SK-N-SH (cell line): ENCODE data around the gene MMS19. TPM values are rescaled to one million over a fixed set of nuclear protein-coding genes. Genes with fewer than 3 reads are reported as not detected.

Experiments
- CTCF ChIA-PET: fragments of 300-600, 350-600 bp; formaldehyde crosslinking; extraction: SDS; loops from one replicate; lab custom pipeline; 2021; lab: Yijun Ruan, JAX
- POLR2A ChIA-PET: fragments of 350-600 bp; sonication (Branson Sonifier 250); formaldehyde crosslinking; extraction: SDS; loops from one replicate; lab custom pipeline; 2020; ENCODE audit warnings: antibody characterized with exemption, inconsistent platforms; lab: Yijun Ruan, JAX
- DNase-seq: peaks from one replicate; pipeline ENCODE4 v3.0.0; 2012
- H2AFZ ChIP-seq: fragments of 200-600 bp; sonication (generic); 2 replicates; pipeline ENCODE4 v1.8.1; 2016; ENCODE audit warnings: antibody characterized with exemption, mild to moderate bottlenecking, low read depth
- H3F3A ChIP-seq: fragments of 200-600 bp; sonication (generic); replicated peaks from 2 replicates; pipeline ENCODE3; 2016; ENCODE audit warnings: antibody characterized with exemption, mild to moderate bottlenecking; ENCODE audit not compliant: insufficient read depth
- H3K27ac ChIP-seq, 2 experiments: fragments of 200-500 bp in 1 of 2; fragments of 200-600 bp in 1 of 2; sonication (Bioruptor generic) in 1 of 2; sonication (generic), shearing (Covaris generic) in 1 of 2; 2 replicates each; pipeline versions ENCODE4 v1.5.1 to v1.6.1; 2014 to 2016; ENCODE audit warnings: low read depth in 2 of 2, inconsistent platforms in 1 of 2, low read length in 1 of 2, mild to moderate bottlenecking in 1 of 2, mixed read lengths in 1 of 2
- H3K27me3 ChIP-seq: fragments of 200-600 bp; sonication (generic), shearing (Covaris generic); 2 replicates; pipeline ENCODE4 v1.6.1; 2016; ENCODE audit warnings: mixed run types; ENCODE audit not compliant: insufficient read depth
- H3K36me3 ChIP-seq, 2 experiments: fragments of 200-500 bp in 1 of 2; fragments of 200-600 bp in 1 of 2; sonication (Bioruptor generic) in 1 of 2; sonication (generic) in 1 of 2; replicated peaks in 1 of 2; 2 replicates each; pipeline versions ENCODE3 to v1.5.1; 2014 to 2016; ENCODE audit warnings: low read length in 1 of 2, mild to moderate bottlenecking in 1 of 2; ENCODE audit not compliant: insufficient read depth in 2 of 2, control insufficient read depth in 1 of 2
- H3K4me1 ChIP-seq, 2 experiments: fragments of 200-500 bp in 1 of 2; fragments of 200-600 bp in 1 of 2; sonication (Bioruptor generic) in 1 of 2; sonication (generic), shearing (Covaris generic) in 1 of 2; 2 replicates each; pipeline versions ENCODE4 v1.5.1 to v1.6.1; 2014 to 2016; ENCODE audit warnings: low read depth in 1 of 2, low read length in 1 of 2, mixed run types in 1 of 2; ENCODE audit not compliant: insufficient read depth in 2 of 2, control insufficient read depth in 1 of 2
- H3K4me2 ChIP-seq: fragments of 200-600 bp; sonication (generic), shearing (Covaris generic); 2 replicates; pipeline ENCODE4 v1.6.1; 2017; ENCODE audit warnings: mixed run types
- H3K4me3 ChIP-seq, 2 experiments: fragments of 200-500 bp in 1 of 2; fragments of 200-600 bp in 1 of 2; sonication (Bioruptor generic) in 1 of 2; sonication (generic), shearing (Covaris generic) in 1 of 2; 2 replicates each; pipeline versions ENCODE4 v1.5.1 to v1.8.1; 2014 to 2016; ENCODE audit warnings: low read depth in 2 of 2, inconsistent platforms in 1 of 2, low read length in 1 of 2, mild to moderate bottlenecking in 1 of 2, mixed read lengths in 1 of 2, moderate library complexity in 1 of 2
- H3K79me2 ChIP-seq: fragments of 200-600 bp; sonication (generic); 2 replicates; pipeline ENCODE4 v1.8.1; 2017; ENCODE audit warnings: mild to moderate bottlenecking; ENCODE audit not compliant: insufficient read depth
- H3K9ac ChIP-seq: fragments of 200-600 bp; sonication (generic); 2 replicates; pipeline ENCODE4 v1.6.1; 2017; ENCODE audit warnings: mixed run types
- H3K9me2 ChIP-seq: fragments of 200-600 bp; sonication (generic); 2 replicates; pipeline ENCODE4 v1.6.1; 2017; ENCODE audit warnings: mixed run types
- H3K9me3 ChIP-seq: fragments of 200-600 bp; sonication (generic); 2 replicates; pipeline ENCODE4 v1.6.1; 2017; ENCODE audit warnings: mixed run types, mild to moderate bottlenecking, moderate library complexity
- H4K20me1 ChIP-seq: fragments of 200-600 bp; sonication (generic); 2 replicates; pipeline ENCODE4 v1.6.1; 2017; ENCODE audit warnings: mild to moderate bottlenecking, mixed run types; ENCODE audit not compliant: insufficient read depth
- CTCF ChIP-seq: fragments of 200-600 bp; sonication (generic); IDR thresholded peaks from 2 replicates; pipeline ENCODE4 v1.6.1; 2017; ENCODE audit warnings: antibody characterized with exemption, mild to moderate bottlenecking, moderate library complexity
- EP300 ChIP-seq, 2 experiments: IDR thresholded peaks; 2 replicates each; pipeline versions ENCODE4 v1.4.0 to v1.6.1; 2012; ENCODE audit warnings: borderline replicate concordance in 1 of 2, low read depth in 1 of 2, low read length in 1 of 2
- FOXM1 ChIP-seq: IDR thresholded peaks from 2 replicates; pipeline ENCODE4 v1.4.0; 2012; ENCODE audit warnings: low read depth, mild to moderate bottlenecking
- GABPA ChIP-seq: IDR thresholded peaks from 2 replicates; pipeline ENCODE4 v1.4.0; 2012; ENCODE audit warnings: low read depth, mild to moderate bottlenecking
- JUND ChIP-seq: IDR thresholded peaks from 2 replicates; pipeline ENCODE4 v1.4.0; 2012
- REST ChIP-seq: IDR thresholded peaks from 2 replicates; pipeline ENCODE4 v1.6.1; 2012; ENCODE audit warnings: mild to moderate bottlenecking, low read depth, low read length, moderate library complexity
- RXRA ChIP-seq: IDR thresholded peaks from 2 replicates; pipeline ENCODE4 v1.4.0; 2012; ENCODE audit warnings: low read depth, mild to moderate bottlenecking, borderline replicate concordance
- WGBS: methylation state at CpG from one replicate; pipeline ENCODE4 v1.1.6; 2017; ENCODE audit warnings: low lambda C conversion rate; 5-methylcytosine and 5-hydroxymethylcytosine counted together
- polyA plus RNA-seq, 3 experiments: library from polyadenylated mRNA; depleted of rRNA; stranded (reverse); fragments of >200 nt; gene quantifications; 2 replicates each; pipeline ENCODE4 v1.2.3, GENCODE V29; 2012

Gene MMS19
- polyA plus RNA-seq, 1 of the 3 experiments (the other 2 are of a cell fraction) = 56.9 TPM

GRCh38 chr10:97517778-97518300 lies 19.6 kb upstream of the MMS19 start:
- POLR2A ChIA-PET = no interaction called here
- 72% methylated on average over 6 of the region's 6 CpGs for WGBS

More at GRCh38 chr10:97517778-97518300, 19.6 kb upstream of the MMS19 start:
- H3K4me1 ChIP-seq = peaks cover 12 to 24% of the 10 kb centered on the region in 2 experiments
- H3K27ac ChIP-seq = peak overlapping the region; percentile 6 to 71; a peak in 2 of 4 replicates
- H3K9me2 ChIP-seq = no peaks in the 10 kb centered on the region
- H3K4me3 ChIP-seq = no peak overlapping the region
- CTCF ChIA-PET = interaction anchor here (1.0 to 1.1 kb wide), 3 partner anchors 16 to 19 kb away, joined by 3 read pairs; partner anchors contain the start of gene UBTD1
- no peak overlapping the region for H3K9ac ChIP-seq
- H3F3A ChIP-seq = peaks cover 5% of the 10 kb centered on the region
- H3K27me3 ChIP-seq = no peaks in the 10 kb centered on the region
- no peak overlapping the region for H2AFZ ChIP-seq
- peak overlapping the region; percentile 20; the same call in 1 of the 2 replicates for H3K4me2 ChIP-seq
- H3K9me3 ChIP-seq = no peaks in the 10 kb centered on the region
- no peak for DNase-seq
- no peak for TF ChIP-seq REST
- no peak for TF ChIP-seq RXRA
- TF ChIP-seq CTCF = no peak
- TF ChIP-seq FOXM1 = no peak
- TF ChIP-seq EP300 (IDR thresholded peaks at IDR 0.05; ENCODE audit: borderline replicate concordance in 1 of 2, low read depth in 1 of 2, low read length in 1 of 2) = no peak
- TF ChIP-seq JUND = no peak
- no peak for TF ChIP-seq GABPA
- no peaks in the 10 kb centered on the region for H3K36me3 ChIP-seq
- H4K20me1 ChIP-seq = peaks cover 96% of the 10 kb centered on the region
- peaks cover 63% of the 10 kb centered on the region for H3K79me2 ChIP-seq
